CD14-positive monocyte (primary cell): Measurements from ENCODE around the gene PDXP. TPM values are rescaled to one million over a fixed set of nuclear protein-coding genes. Genes with fewer than 3 reads are reported as not detected.

Experiments
- DNase-seq, 3 donors: peaks; one replicate each; pipeline ENCODE4 v3.0.0-alpha.2; 2011 to 2022
- H2AFZ ChIP-seq: 2 replicates; pipeline ENCODE4 v1.6.0; 2012; ENCODE audit warnings: mild to moderate bottlenecking, low read depth, low read length, inconsistent platforms; ENCODE audit not compliant: insufficient read depth, poor library complexity, severe bottlenecking
- H3K27ac ChIP-seq, 2 donors: 1 replicate in 1 of 2; 2 replicates in 1 of 2; pipeline ENCODE4 v1.5.1; 2012 to 2013; ENCODE audit warnings: low read length in 2 of 2, control low read depth in 1 of 2, inconsistent platforms in 1 of 2, low read depth in 1 of 2, mild to moderate bottlenecking in 1 of 2
- H3K27me3 ChIP-seq, 2 donors: one replicate each; pipeline versions ENCODE4 v1.6.0 to v1.6.1; 2011 to 2013; ENCODE audit warnings: low read length in 2 of 2; ENCODE audit not compliant: control insufficient read depth in 2 of 2, insufficient read depth in 2 of 2
- H3K36me3 ChIP-seq, 2 donors: replicated peaks in 1 of 2; 1 replicate in 1 of 2; 2 replicates in 1 of 2; pipeline versions ENCODE4 v1.5.1 to v1.6.1; 2012 to 2013; ENCODE audit warnings: low read length in 2 of 2, control low read depth in 1 of 2, inconsistent platforms in 1 of 2, mild to moderate bottlenecking in 1 of 2; ENCODE audit not compliant: insufficient read depth in 2 of 2, control insufficient read depth in 1 of 2
- H3K4me1 ChIP-seq, 2 donors: 1 replicate in 1 of 2; 2 replicates in 1 of 2; pipeline versions ENCODE4 v1.5.1 to v1.6.1; 2012 to 2013; ENCODE audit warnings: low read length in 2 of 2, control low read depth in 1 of 2, inconsistent platforms in 1 of 2, mild to moderate bottlenecking in 1 of 2, moderate library complexity in 1 of 2; ENCODE audit not compliant: insufficient read depth in 2 of 2, control insufficient read depth in 1 of 2
- H3K4me2 ChIP-seq: replicated peaks from 2 replicates; pipeline ENCODE3; 2012; ENCODE audit warnings: low read length, moderate library complexity, mild to moderate bottlenecking; ENCODE audit not compliant: poor library complexity, severe bottlenecking; ENCODE audit errors: extremely low read depth
- H3K4me3 ChIP-seq, 3 experiments: fragments of 200-600 bp in 1 of 3; sonication (generic) in 1 of 3; replicated peaks in 1 of 3; 1 replicate in 2 of 3; 2 replicates in 1 of 3; pipeline ENCODE4 v1.5.1; 2011 to 2013; ENCODE audit warnings: low read length in 3 of 3, mild to moderate bottlenecking in 3 of 3, control low read depth in 2 of 3, low read depth in 2 of 3, inconsistent platforms in 1 of 3, moderate library complexity in 1 of 3
- H3K79me2 ChIP-seq: 2 replicates; pipeline ENCODE4 v1.6.0; 2012; ENCODE audit warnings: mild to moderate bottlenecking, control low read depth, inconsistent platforms, low read length, moderate library complexity; ENCODE audit not compliant: insufficient read depth
- H3K9ac ChIP-seq: 2 replicates; pipeline ENCODE4 v1.6.0; 2017; ENCODE audit warnings: low read length, mild to moderate bottlenecking; ENCODE audit not compliant: insufficient read depth, poor library complexity, severe bottlenecking
- H3K9me3 ChIP-seq, 2 donors: replicated peaks in 1 of 2; 1 replicate in 1 of 2; 2 replicates in 1 of 2; pipeline versions ENCODE4 v1.5.1 to v1.6.1; 2012 to 2013; ENCODE audit warnings: low read length in 2 of 2, control low read depth in 1 of 2; ENCODE audit not compliant: control insufficient read depth in 1 of 2, insufficient read depth in 1 of 2
- H4K20me1 ChIP-seq: 2 replicates; pipeline ENCODE4 v1.6.0; 2012; ENCODE audit warnings: mild to moderate bottlenecking, low read length, control low read depth, moderate library complexity; ENCODE audit not compliant: insufficient read depth
- H3K27ac Mint-ChIP-seq, 7 donors: one replicate each; pipeline ENCODE4 v1.8.0; 2020; ENCODE audit warnings: mild to moderate bottlenecking in 7 of 7, mixed read lengths in 7 of 7, moderate library complexity in 6 of 7, inconsistent platforms in 2 of 7
- H3K27me3 Mint-ChIP-seq, 3 donors: one replicate each; pipeline ENCODE4 v1.8.0; 2021 to 2022; ENCODE audit warnings: low read depth in 3 of 3, mild to moderate bottlenecking in 3 of 3, mixed read lengths in 3 of 3, moderate library complexity in 3 of 3, inconsistent platforms in 1 of 3
- H3K36me3 Mint-ChIP-seq, 2 donors: one replicate each; pipeline ENCODE4 v1.8.0; 2020; ENCODE audit warnings: mixed read lengths in 2 of 2, inconsistent platforms in 1 of 2, mild to moderate bottlenecking in 1 of 2
- H3K4me1 Mint-ChIP-seq: one replicate; pipeline ENCODE4 v1.8.0; 2020; ENCODE audit warnings: mild to moderate bottlenecking, mixed read lengths
- H3K4me3 Mint-ChIP-seq, 2 donors: one replicate each; pipeline ENCODE4 v1.8.0; 2020; ENCODE audit warnings: mild to moderate bottlenecking in 2 of 2, mixed read lengths in 2 of 2, moderate library complexity in 1 of 2
- H3K9me3 Mint-ChIP-seq, 7 donors: one replicate each; pipeline ENCODE4 v1.8.0; 2020 to 2022; ENCODE audit warnings: mixed read lengths in 7 of 7, mild to moderate bottlenecking in 6 of 7, moderate library complexity in 6 of 7, inconsistent platforms in 2 of 7
- CTCF ChIP-seq: fragments of 200-600 bp; IDR thresholded peaks from one replicate; pipeline ENCODE4 v1.8.0; 2022; ENCODE audit warnings: antibody characterized with exemption, mild to moderate bottlenecking
- WGBS: methylation state at CpG from one replicate; pipeline ENCODE4 v1.1.5; 2013; ENCODE audit warnings: missing lambda C conversion rate; ENCODE audit not compliant: insufficient coverage; 5-methylcytosine and 5-hydroxymethylcytosine counted together
- intact Hi-C, 2 donors: fragments of 100-400 bp; cut with micrococcal nuclease; formaldehyde crosslinking; loops; one replicate each; pipeline versions ENCODE4 v1.15.0 to v1.15.1; 2023
- polyA plus RNA-seq, 3 donors: library from polyadenylated mRNA; depleted of rRNA in 1 of 3; unstranded in 2 of 3; stranded (reverse) in 1 of 3; fragments of 300-500 nt in 2 of 3; fragments of >200 nt in 1 of 3; fragmentation: Illumina TruSeq in 2 of 3; gene quantifications; 1 replicate in 2 of 3; 2 replicates in 1 of 3; pipeline ENCODE4 v1.2.3, GENCODE V29; 2012 to 2021

The PDXP gene
- polyA plus RNA-seq, 3 donors, result 1.0 to 4.7 (median 4.3) TPM

GRCh38 chr22:37616201-37617083 lies 42.1 kb upstream of the PDXP start:
- Histone ChIP-seq H2AFZ (no peak overlapping the region), H3K9me3 (no peaks in the 10 kb centered on the region), H3K79me2 (peaks cover 13% of the 10 kb centered on the region), H3K4me1 (peaks cover 3% of the 10 kb centered on the region in 2 donors), H4K20me1 (peaks cover 3% of the 10 kb centered on the region), H3K27me3 (no peaks in the 10 kb centered on the region), H3K27ac (no peak overlapping the region), H3K4me2 (no peak overlapping the region), H3K4me3 (no peak overlapping the region), H3K9ac (no peak overlapping the region), H3K36me3 (peaks cover 57 to 72% of the 10 kb centered on the region in 2 donors)
- Mint-ChIP-seq H3K27ac (peak overlapping the region in 3 of 7 donors; percentile 25 to 53 (median 46)), H3K27me3 (peaks cover 0 to 5% (median 0%) of the 10 kb centered on the region in 3 donors), H3K9me3 (no peaks in the 10 kb centered on the region), H3K4me1 (peaks cover 6% of the 10 kb centered on the region), H3K36me3 (peaks cover 62 to 93% of the 10 kb centered on the region in 2 donors), H3K4me3 (no peak overlapping the region)
- 91% methylated on average over 24 of the region's 27 CpGs for WGBS
- peak in 1 of 3 donors; percentile 17 for DNase-seq
- no peak for TF ChIP-seq CTCF
- intact Hi-C loops, result no loop called here

DNA sequence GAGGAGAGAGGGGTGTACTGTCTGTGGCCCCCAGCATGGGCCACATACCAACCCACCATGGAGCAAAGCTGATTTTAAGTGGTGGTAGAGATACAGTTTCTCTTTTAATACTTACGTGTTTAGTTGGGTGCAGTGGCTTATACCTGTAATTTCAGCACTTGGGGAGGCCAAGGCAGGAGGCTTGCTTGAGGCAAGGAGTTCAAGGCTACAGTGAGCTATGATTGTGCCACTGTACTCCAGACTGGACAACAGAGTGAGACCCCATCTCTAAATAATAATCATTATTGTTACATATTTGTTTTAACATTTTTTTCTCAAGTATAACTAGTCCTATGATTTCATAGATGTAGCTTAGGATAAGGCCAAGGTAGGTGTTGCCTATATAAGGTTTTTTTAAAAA lies 41.1 kb upstream of the PDXP start:
- no peak overlapping the region for H3K27ac ChIP-seq
- no peak for DNase-seq

More for the DNA sequence above, 41.1 kb upstream of the PDXP start:
- Histone ChIP-seq H3K4me2 (no peak overlapping the region), H3K79me2 (peaks cover 8% of the 10 kb centered on the region), H2AFZ (no peak overlapping the region), H4K20me1 (peaks cover 3% of the 10 kb centered on the region), H3K4me3 (no peak overlapping the region), H3K9me3 (no peaks in the 10 kb centered on the region), H3K9ac (no peak overlapping the region), H3K4me1 (no peaks in the 10 kb centered on the region), H3K27me3 (no peaks in the 10 kb centered on the region), H3K36me3 (peaks cover 64 to 80% of the 10 kb centered on the region in 2 donors)
- Mint-ChIP-seq H3K4me1 (peaks cover 3% of the 10 kb centered on the region), H3K27me3 (peaks cover 0 to 3% (median 0%) of the 10 kb centered on the region in 3 donors), H3K27ac (no peak overlapping the region), H3K9me3 (no peaks in the 10 kb centered on the region), H3K4me3 (no peak overlapping the region), H3K36me3 (peaks cover 66 to 95% of the 10 kb centered on the region in 2 donors)
- no CpG with 5 or more reads among the region's 1 CpG for WGBS
- intact Hi-C loops, result no loop called here
- no peak for TF ChIP-seq CTCF
